ENCODE measurements around the gene FNDC3A.
A peak's percentile ranks its signal among the peaks of the same experiment; 100 is the strongest.

FNDC3A gene

GRCh38 chr13:49220036-49220855, 244.5 kb downstream of the FNDC3A start, which contains the start of gene MLNR:
MLNR (plus strand) TSS chr13:49220338; CDS start chr13:49220338, 0 bp downstream.
- DNase-seq, result peak; percentile 5

GRCh38 chr13:49220856-49221589, 245.3 kb downstream of the FNDC3A start:
- DNase-seq, result no peak

- DNase-seq, result no peak
These were observed 245.9 kb downstream of the FNDC3A start for GRCh38 chr13:49221590-49221965.

- DNase-seq, result no peak
These were observed 249.7 kb downstream of the FNDC3A start for GRCh38 chr13:49225223-49226042.

- DNase-seq, result no peak
These were observed 250.9 kb downstream of the FNDC3A start for GRCh38 chr13:49226613-49227012.

- no peak for DNase-seq
These were observed 259.0 kb downstream of the FNDC3A start for GRCh38 chr13:49234741-49235140.

- no peak for DNase-seq
These were observed 260.2 kb downstream of the FNDC3A start for GRCh38 chr13:49235856-49236431.

- no peak for DNase-seq
These were observed 262.9 kb downstream of the FNDC3A start for GRCh38 chr13:49238621-49239020.

- DNase-seq, result peak; percentile 50
These were observed 264.3 kb downstream of the FNDC3A start for GRCh38 chr13:49240017-49240416.

GRCh38 chr13:49241296-49241695, 265.6 kb downstream of the FNDC3A start:
- no peak for DNase-seq

GRCh38 chr13:49245101-49245500, 269.4 kb downstream of the FNDC3A start:
- DNase-seq, result no peak

GRCh38 chr13:49246850-49247642, 271.3 kb downstream of the FNDC3A start:
- DNase-seq, result no peak

GRCh38 chr13:49247643-49248621, 272.2 kb downstream of the FNDC3A start, which contains the start of gene CDADC1:
CDADC1 (plus strand) TSS chr13:49247925; CDS start chr13:49248038, 113 bp downstream.
- DNase-seq, result peak; percentile 87

GRCh38 chr13:49248622-49249002, 272.9 kb downstream of the FNDC3A start:
- DNase-seq, result peak; percentile 13

GRCh38 chr13:49251326-49251725, 275.6 kb downstream of the FNDC3A start:
- no peak for DNase-seq

- DNase-seq, result no peak
These were observed 277.6 kb downstream of the FNDC3A start for GRCh38 chr13:49253310-49253709.

GRCh38 chr13:49254007-49254406, 278.3 kb downstream of the FNDC3A start:
- peak; percentile 10 for DNase-seq

- DNase-seq, result no peak
These were observed 281.1 kb downstream of the FNDC3A start for GRCh38 chr13:49256841-49257240.

- DNase-seq, result peak; percentile 37
These were observed 282.5 kb downstream of the FNDC3A start for GRCh38 chr13:49258089-49258796.
